ENCODE results near the gene IL7R.

Gene IL7R

GRCh38 chr5:35921930-35922329 lies 65.2 kb downstream of the IL7R start:
- no peak for DNase-seq

- no peak for DNase-seq
Observed at GRCh38 chr5:35922468-35922867, 65.8 kb downstream of the IL7R start.

- peak; percentile 81 for DNase-seq
Observed at GRCh38 chr5:35924122-35924949, 67.6 kb downstream of the IL7R start.

- peak; percentile 55 for DNase-seq
Observed at GRCh38 chr5:35924950-35925722, 68.4 kb downstream of the IL7R start.

GRCh38 chr5:35926389-35927051 lies 69.8 kb downstream of the IL7R start:
- DNase-seq: no peak

Measured in DMS79 (cell line).